ENCODE results near the gene SH3BGR.
"Not testable (repeated sequence)": the region's sequence is repeated elsewhere in the genome, so short reads cannot be mapped to it uniquely, and the experiment has no call there.

SH3BGR gene

DNA sequence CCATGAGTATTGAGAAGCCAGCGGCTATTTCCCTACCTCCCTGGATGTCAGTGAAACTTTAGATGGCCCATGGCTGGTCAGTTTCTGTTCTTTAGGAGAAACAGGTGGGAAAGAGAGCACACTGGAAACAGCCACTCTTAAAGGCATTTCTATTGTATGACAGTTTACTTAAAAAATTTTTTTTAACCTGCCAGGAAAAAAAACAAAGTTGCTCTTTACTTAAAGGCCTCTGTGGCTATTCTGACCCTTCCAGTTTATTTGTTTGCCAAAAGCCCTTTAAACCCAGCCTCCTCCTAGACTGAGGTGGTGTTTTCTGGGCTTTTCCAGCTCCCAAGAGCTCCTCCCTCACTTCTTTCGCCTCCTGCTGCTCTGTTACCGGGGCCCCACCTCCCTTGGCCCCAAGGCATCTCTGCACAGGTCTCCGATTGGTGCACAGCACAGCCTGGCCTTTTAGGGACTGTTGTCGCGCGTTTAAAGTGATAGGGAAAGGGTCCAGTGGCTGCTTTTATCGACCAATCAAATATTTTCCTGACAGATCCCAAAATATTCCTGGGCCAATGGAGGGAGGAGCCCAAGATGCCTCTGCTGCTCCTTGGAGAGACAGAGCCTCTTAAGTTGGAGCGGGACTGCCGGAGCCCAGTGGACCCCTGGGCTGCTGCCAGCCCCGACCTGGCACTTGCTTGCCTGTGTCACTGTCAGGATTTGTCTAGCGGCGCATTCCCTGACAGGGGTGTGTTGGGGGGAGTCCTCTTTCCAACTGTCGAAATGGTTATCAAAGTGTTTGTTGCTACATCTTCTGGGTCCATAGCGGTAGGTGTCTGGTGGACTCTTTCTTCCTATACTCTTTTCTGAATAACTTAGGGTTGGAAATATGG is at the start of gene SH3BGR:
Gene SH3BGR, plus strand, starts transcription at position 639 of the 875 bp plus-strand sequence. Its CDS starts 127 bp downstream, at position 766.
- no peak for FAIRE-seq

DNA sequence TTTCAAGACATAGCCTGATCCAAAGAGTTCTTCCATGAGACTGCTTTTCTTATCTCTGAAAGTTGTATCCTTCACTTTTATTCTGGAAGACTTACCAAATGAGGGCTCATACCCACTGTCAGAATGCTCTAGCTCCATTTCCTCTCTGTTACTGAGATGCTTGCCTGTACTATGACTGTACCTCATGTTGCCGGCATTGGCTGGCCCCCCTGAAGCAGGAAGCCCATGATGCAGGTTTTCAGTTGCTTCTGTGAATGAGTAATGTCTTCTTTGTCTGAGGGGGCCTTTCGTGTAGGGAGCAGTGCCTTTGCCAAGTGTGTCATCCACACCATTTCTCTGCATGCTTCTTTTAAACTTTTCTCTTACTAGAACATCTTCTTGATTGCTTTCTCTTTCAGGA is 45.7 kb upstream of the SH3BGR start:
- FAIRE-seq, result no peak

DNA sequence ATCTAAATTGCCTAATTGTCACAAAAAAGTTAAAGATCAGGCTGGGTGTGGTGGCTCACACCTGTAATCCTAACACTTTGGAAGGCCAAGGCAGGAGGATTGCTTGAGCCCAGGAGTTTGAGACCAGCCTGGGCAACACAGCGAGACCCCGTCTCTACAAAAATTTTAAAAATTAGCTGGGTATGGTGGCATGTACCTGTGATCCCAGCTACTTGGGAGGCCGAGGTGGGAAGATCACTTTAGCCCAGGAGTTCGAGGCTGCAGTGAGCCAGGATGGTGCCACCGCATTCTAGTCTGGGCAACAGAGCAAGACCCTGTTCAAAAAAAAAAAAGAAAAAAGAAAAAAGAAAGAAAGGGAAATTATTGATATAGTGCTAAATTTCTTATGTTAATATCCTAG is 32.6 kb upstream of the SH3BGR start:
- not testable (repeated sequence) for FAIRE-seq

DNA sequence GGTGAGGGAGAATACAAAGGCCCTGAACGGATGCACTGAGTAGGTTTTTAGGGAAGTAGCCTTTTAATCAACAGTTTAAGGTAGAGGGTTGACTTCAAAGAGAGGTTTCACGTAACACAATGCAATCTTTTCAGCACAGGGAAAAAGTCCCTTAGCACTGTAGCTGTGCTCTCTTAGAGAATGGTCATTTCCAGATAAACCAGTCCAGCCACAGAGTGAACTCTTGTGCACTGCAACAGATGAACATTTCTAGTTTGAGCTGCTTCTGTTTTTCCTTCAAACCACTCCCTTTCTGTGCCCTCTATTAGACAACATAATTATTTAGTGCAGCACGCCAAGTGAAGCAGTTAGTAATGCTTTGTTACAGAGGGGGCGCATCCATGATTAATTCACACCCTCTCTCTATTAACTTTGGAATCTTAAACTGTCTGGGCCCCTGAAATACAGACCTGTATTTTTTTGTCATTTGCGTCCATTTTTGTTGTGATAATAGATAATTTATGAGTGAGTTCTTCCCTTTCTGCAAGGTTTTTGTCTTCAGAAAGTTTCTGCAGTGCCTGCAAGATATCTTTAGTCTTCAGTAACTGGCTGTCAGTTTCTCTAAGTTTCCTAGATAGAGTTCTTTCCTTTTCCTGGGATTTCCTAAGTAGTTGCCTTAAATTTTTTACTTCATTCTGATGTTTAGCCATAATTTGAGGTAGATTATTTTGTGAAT is 29.1 kb upstream of the SH3BGR start:
- no peak for FAIRE-seq

DNA sequence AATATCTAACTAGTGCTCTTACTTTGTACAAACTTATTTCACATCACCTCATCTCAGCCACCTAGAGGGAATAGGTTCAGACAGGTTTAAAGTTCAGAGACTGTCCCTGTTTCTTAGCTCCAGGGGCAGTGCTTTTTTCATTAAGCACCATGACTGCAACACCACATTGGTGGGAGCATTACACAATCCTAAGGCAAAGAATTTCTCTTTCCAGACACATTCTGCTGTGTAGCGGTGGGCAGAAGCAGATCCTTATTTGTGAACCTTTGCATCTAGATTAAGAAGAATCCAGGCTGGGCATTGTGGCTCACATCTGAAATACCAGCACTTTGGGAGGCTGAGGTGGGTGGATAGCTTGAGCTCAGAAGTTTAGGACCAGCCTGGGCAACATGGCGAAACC is 22.3 kb upstream of the SH3BGR start:
- FAIRE-seq, result no peak

DNA sequence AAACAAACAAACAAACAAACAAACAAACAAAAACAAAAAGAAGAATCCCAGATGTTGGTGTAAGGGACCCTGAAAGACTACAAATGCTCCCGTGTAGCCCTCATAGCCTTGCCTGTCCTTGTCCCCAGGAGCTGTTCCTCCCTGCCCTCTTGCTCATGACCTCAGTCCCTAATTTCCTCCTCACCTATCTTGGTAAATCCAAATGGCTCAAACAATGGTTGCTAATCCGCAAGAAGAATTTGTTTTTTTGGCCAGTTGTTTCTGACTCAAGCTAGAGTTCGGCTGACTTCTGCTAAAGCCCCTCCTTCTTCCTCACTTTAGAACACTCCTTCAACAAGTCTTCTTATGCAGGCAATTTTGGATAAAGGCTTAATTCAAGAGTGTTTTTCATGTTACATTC is 21.8 kb upstream of the SH3BGR start:
- FAIRE-seq, result no peak

DNA sequence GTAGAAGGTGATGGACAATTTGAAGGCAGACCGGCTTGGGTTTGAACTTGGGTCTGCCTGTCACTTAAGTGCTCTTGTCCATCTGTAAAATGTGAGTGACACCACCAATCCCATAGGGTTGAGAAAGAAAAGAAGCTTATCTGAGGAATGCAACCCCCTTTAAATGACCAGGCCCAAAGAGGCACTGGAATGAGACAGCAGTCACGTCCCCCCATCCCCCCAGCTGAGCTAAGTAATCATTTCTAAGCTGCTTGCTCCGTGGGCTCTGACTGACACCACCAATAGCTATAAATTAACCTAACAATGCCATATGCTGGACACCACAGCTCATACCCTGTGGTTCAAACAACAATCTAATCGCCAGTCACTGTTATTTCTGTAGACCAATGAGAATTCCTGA is 21.3 kb upstream of the SH3BGR start:
- FAIRE-seq, result no peak

DNA sequence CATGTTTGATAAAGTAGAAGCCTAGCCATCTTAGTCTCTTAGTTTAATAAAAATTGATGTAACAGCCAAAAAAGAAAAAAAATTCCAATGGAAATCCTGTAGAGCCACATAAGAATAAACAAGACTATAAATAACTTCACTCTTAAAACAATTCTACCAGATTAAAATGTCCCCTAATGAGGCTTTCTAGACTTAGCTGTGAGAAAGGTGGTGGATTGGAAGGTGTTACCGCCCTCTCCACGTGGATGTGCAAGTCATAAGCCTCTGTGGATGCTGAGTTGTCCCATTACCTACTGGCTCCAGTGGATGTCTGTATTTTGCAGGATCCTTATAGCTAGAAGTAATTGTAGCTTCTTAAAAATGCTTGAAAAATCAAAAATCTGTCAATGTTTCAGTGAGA is 20.8 kb upstream of the SH3BGR start:
- FAIRE-seq, result no peak

DNA sequence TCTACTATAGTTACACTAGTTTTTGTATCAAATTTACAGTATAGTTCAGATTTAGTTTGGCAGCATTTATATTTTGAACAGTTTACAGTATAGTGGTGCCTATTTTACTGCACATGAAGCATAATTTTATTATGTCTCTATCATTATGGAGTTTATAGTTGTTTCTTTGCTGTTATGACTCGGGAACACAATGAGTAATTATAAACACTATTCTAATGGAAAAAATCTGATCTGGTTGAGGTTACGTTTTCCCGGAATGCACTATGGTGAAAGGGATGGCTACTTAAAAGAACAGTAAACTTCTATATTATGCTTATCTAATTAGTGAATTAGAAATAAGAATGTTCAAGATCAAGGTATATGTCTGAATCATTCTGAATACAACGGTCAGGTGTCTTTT is 16.8 kb upstream of the SH3BGR start:
- no peak for FAIRE-seq

DNA sequence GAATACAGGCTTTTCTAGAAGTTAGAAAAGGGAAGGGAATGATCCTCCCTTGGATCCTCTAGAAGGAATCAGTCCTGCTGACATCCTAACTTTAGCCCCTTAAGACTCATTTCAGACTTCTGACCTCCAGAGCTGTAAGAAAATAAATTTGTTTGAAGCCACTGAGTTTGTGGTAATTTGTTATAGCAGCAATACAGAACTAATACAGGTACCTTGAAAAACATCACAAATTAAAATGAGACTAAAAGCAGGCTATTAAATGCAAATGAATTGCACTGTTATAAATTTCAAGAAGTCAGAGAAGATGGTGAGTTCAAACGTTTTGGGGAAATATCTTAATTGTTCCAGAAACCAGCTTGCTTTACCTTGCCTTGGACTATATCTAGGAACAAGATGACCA is 12.5 kb upstream of the SH3BGR start:
- FAIRE-seq, result no peak

DNA sequence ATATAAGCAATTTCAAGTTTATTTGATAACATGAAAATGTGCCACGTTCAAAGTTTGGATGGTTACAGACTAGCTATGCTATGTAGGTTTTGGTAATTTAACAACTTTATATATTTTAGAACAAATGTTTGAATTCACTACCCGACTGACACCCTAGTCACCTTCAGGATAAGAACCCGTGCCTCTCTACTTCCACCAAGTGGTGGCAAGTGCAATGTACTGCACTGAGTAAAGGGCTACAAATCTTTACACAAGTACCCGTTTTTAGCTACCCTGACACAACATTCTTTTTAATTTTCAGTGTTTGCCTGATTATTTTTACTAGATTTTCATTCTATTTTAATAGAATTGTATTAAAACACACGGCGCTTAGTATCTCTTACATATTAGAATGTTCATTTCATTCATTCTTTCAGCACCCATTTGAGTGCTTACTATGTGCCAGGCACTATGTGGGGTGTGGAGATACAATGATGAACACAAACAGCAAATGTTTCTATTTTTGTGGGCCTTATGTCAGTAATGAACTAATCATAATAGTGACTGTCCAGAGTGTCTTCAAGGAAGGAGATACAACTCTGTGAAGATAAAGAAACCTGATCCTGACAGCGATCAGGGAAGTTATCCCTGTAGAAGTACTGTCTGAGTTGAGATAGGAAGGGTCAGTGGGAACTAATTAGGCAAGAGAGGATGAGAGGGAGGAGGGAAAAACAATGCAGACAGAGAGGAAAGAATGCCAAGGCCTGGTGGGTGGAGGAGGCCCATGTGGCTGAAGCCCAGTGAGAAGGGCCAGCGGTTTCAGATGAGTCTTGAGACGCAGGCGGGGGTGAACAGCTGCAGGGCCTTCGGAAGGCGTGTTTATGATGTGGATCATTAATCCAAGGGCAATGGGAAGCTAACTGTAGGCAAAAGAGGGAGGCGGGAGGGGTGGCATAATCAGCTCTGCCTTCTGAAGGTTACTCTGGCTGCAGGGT is 10.0 kb upstream of the SH3BGR start:
- peak; percentile 51 for FAIRE-seq

DNA sequence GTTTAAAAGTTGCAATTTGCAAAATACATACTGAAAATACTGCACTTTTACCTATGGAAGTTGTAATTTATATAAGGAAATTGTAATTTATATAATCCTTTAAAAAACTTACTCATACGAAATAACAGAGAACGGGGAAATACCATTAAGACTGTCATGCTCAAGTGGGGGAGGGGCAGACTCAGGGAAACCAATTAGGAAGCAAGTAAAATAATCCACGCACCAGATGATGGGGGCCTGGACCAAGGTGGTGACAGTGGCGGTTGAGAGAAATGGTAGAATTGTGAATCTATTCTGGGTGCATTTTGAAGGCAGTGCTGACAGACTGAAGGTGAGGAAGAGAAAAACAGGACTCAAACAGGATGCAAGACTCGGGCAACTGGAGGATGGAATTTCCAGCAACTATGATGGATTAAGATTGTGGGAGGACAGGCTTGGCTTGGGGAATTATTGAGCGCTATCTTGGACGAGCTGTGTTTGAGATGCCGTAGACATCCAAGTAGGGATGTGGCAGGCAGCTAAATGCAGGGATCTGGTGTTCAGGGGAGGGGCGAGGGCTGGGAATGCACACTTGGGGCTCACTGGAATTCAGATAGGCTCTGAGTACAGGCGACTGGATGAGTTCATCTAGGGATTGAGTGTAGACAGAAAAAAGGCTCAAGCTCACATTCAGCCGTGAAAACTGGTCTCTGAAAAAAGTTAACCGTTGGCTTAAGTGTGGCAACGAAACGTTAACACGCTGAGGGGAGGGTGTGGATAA is 7.2 kb upstream of the SH3BGR start:
- FAIRE-seq, result no peak

DNA sequence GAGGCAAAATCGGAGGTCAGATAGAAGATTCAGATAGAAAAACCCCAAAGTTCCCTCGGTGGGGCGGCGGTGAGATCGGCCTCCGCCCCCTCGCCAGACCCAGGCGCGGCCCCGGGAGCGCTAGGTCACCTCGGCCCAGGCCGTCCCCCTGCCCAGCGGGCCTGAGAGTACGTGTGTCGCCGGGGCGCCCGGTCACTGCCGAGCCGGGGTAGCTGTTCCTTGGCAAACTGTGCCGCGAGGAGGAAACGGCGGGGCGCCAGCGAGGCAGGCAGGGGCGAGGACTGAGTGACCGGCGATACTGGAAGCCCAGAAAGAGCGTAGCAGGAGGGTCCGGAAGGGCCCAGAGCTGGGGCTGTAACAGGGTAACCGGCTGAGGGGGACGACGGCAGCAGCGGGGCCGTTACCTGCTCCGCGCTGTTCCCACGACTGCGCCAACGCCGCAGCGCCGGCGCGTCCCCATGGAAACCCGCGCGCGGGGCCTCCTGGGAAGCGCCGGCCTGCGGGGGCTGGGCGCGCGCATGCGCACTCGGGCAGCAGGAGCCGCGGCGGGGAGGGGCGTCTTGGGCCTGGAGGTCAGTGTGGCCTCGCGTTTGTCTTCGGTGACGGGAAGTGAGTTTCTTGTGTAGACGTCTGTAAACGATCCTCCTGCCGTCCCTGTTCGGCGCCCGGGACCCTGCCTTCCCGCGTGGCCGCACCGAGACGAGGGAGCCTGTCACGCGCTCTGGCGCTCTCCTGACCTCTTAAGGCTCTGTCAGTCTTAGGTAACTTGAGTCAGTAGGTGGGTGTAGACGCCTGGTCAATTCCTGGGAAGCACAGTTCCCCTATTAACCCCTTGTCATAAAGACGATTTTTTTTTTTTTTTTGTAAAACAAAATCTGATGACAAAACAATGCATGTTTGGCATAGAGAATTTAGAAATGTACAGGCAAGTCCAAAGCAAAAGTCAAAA is 6.2 kb upstream of the SH3BGR start, which contains the start of gene LCA5L:
Gene LCA5L, minus strand, starts transcription at position 458 of the 949 bp plus-strand sequence. CDS start 17,285 bp downstream, outside the sequence.
- FAIRE-seq, result no peak

DNA sequence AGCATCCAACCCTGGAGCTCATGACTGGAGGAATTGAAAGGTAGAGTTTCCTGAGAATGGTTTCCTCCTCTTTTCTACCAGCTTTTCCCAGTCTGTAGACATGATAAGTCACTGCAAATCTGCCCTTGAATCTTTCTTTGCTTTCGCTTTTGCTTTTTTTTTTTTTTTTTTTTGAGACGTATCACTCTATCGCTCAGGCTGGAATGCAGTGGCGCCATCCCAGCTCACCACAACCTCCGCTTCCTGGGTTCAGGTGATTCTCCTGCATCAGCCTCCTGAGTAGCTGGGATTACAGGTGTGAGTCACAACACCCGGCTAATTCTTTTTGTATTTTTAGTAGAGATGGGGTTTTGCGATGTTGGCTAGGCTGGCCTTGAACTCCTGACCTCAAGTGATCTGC is 4.5 kb upstream of the SH3BGR start:
- FAIRE-seq, result no peak

DNA sequence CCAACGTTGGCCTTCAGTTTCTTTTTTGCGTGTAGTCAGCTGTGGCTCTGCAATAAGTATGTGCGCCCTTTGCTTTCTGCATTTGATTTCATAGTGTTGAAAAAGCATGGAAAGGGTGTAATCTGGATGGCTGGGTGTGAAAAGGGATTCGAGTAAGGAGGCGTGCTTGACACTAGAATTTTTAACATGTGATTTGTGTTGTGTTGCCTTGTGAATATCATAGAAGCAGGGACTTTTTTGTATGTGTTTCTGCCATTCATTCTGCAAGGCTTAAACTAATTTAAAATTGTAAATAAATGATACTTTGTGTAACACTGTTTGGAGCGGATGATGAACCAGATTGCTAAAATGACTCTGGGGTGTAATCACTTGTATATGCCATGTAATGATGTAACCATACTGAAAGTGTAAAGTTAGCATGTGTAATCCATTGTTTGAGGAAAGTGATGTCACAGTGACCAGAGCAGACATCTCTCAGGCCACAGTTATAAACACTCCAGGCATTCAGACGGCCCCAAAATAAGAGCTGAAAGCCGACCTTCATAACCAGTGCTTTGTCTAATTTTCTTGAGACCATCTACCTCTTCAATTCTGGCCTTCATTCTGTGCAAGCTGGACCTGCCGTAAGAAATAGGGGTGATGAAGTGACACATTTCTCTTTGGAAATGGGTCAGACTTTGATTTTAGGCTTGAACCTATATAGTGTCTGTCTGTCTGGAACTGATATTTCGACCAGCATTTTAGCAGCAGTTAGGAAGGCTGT is 618 bp downstream of the SH3BGR start:
- no peak for FAIRE-seq

DNA sequence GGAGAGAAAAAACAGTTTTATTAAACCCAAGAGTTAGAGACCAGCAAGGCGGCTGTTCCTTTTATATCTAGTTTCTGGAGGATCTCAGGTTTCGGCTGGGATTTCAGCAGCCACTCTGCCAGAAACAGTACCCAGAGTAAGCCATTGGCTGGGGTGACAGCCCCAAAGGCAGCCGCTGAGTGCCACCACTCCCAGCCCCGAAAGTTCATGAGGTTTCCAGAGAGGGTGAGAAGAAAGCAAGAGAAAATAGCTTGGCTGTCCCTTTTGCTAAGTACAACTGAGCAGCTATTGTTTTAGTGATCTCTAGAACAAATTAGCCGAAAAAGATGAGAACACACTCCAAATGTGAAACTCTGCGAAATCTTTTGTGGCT is 1.2 kb downstream of the SH3BGR start:
- FAIRE-seq, result no peak

DNA sequence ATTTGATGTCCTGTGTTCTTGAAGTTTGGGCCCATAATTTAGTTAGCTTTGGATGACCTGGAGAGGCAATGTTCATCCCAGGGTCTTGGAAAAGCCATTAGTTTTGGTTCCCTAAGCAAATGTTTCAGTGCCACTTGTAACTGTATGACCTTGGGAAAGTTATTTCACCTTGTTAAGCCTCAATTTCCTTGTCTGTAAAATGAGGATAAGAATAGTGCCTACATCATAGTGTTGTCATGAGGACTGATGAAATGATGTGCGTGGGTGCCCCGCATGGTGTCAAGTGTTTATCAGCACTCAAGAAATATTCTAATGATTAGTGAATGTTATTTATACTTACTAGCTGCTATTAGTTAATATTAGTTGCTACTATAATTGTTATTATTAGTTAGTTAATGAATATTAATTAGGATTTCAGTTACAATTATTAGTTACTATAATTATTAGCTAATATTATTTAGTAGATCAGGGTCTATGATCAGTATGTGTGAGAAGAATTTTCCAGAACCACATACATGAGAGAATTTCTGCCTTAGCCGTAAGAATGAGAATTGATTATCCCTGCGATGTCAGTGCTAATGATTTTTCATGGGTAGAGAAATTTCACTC is 1.9 kb downstream of the SH3BGR start:
- no peak for FAIRE-seq

DNA sequence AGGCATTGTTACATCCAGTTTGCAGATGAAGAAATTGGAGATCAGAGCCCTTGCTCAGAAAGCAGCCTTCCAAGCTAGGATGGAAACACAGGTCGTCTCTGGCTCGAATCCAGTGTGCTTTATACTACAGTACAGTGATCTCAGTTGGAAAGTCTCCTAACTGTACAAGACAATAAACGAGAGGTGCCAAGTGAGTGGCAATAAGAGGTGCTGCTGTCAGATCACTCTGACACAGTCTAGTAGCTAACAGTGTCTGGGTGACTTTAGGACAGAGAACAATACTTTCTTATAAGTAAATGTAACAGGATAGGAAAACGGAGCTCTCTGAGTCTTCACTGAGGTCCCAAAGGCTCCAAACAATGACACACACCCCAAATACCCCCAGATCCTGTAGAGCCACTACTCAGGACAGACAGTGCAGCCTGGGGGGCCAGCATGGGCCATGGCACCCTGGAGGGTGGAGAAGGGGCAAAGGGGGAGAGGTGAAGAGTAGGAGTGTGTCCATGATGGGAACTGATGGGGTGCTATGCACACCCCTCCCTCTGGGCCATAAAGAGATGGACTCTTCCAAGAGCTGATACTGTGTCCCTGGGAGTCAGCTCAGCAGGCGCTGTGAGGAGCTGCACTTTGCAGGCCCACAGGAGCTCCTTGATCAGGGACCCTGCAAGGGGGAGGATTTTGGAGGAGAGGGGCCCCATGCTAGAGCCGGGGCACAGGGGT is 3.3 kb downstream of the SH3BGR start:
- no peak for FAIRE-seq

DNA sequence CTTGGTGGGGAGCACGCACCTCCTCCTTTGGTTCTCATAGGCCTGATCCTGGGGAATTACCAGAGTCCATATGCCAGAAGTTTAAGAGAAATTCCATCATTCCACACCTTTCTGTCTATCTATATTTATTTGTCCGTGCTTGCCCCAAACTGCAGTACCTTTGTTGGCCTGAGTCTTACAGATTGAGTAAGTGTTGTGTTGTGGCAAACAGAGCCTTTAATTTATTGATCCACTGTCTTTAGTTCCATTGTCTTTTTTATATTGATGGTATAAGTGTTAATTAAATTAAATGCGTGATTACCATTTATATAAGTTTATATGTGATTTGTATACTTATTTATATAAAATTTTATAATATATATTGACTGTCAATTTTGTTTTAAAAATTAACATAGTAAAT is 4.9 kb downstream of the SH3BGR start:
- no peak for FAIRE-seq

Measured in islet of Langerhans (tissue), 1 donor.